Osteocyte (in vitro differentiated cells): Measurements from ENCODE around the gene POU1F1. TPM values are rescaled to one million over a fixed set of nuclear protein-coding genes. Genes with fewer than 3 reads are reported as not detected.

Experiments used
- DNase-seq: peaks from one replicate; pipeline ENCODE4 v3.0.0; 2021; ENCODE audit warnings: mixed read lengths; ENCODE audit not compliant: unreplicated experiment; ENCODE audit errors: extremely low spot score
- H3K27ac Mint-ChIP-seq: one replicate; pipeline ENCODE4 v1.8.0; 2021; ENCODE audit warnings: mild to moderate bottlenecking, mixed read lengths; ENCODE audit not compliant: unreplicated experiment
- H3K27me3 Mint-ChIP-seq: one replicate; pipeline ENCODE4 v1.8.0; 2021; ENCODE audit warnings: mixed read lengths; ENCODE audit not compliant: unreplicated experiment
- H3K36me3 Mint-ChIP-seq: one replicate; pipeline ENCODE4 v1.8.0; 2021; ENCODE audit warnings: mixed read lengths; ENCODE audit not compliant: unreplicated experiment
- H3K4me1 Mint-ChIP-seq: one replicate; pipeline ENCODE4 v1.8.0; 2021; ENCODE audit warnings: mixed read lengths; ENCODE audit not compliant: unreplicated experiment
- H3K4me3 Mint-ChIP-seq: one replicate; pipeline ENCODE4 v1.8.0; 2021; ENCODE audit warnings: mild to moderate bottlenecking, moderate library complexity, mixed read lengths; ENCODE audit not compliant: unreplicated experiment
- H3K9me3 Mint-ChIP-seq: one replicate; pipeline ENCODE4 v1.8.0; 2021; ENCODE audit warnings: mixed read lengths; ENCODE audit not compliant: unreplicated experiment
- total RNA-seq: library from RNA; stranded (reverse); gene quantifications from 2 replicates; pipeline ENCODE4 v1.2.1, GENCODE V29; 2021
- TF ChIP-seq, protein P1 (sequence below): fragments of 200-600 bp; sonication (generic); IDR thresholded peaks from 2 replicates; pipeline ENCODE4 v1.5.0; 2021; ENCODE audit warnings: antibody characterized with exemption, mild to moderate bottlenecking, moderate library complexity

POU1F1 gene
- total RNA-seq, 1 donor from 2014 or later = not detected

GRCh38 chr3:87269723-87270122 is 6.7 kb downstream of the POU1F1 start:
- no peak overlapping the region for H3K4me3 Mint-ChIP-seq
- peaks cover 8% of the 10 kb centered on the region for H3K4me1 Mint-ChIP-seq
- no peak overlapping the region for H3K27ac Mint-ChIP-seq
- no peaks in the 10 kb centered on the region for H3K36me3 Mint-ChIP-seq
- H3K27me3 Mint-ChIP-seq = peaks cover 2% of the 10 kb centered on the region
- no peaks in the 10 kb centered on the region for H3K9me3 Mint-ChIP-seq
- TF ChIP-seq, protein P1, sequence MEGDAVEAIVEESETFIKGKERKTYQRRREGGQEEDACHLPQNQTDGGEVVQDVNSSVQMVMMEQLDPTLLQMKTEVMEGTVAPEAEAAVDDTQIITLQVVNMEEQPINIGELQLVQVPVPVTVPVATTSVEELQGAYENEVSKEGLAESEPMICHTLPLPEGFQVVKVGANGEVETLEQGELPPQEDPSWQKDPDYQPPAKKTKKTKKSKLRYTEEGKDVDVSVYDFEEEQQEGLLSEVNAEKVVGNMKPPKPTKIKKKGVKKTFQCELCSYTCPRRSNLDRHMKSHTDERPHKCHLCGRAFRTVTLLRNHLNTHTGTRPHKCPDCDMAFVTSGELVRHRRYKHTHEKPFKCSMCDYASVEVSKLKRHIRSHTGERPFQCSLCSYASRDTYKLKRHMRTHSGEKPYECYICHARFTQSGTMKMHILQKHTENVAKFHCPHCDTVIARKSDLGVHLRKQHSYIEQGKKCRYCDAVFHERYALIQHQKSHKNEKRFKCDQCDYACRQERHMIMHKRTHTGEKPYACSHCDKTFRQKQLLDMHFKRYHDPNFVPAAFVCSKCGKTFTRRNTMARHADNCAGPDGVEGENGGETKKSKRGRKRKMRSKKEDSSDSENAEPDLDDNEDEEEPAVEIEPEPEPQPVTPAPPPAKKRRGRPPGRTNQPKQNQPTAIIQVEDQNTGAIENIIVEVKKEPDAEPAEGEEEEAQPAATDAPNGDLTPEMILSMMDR = no peak
- DNase-seq = no peak

- no peaks in the 10 kb centered on the region for H3K9me3 Mint-ChIP-seq
- no peak for DNase-seq
- no peaks in the 10 kb centered on the region for H3K36me3 Mint-ChIP-seq
- peaks cover 8% of the 10 kb centered on the region for H3K4me1 Mint-ChIP-seq
- TF ChIP-seq, protein P1 = no peak
- H3K4me3 Mint-ChIP-seq = no peak overlapping the region
- H3K27ac Mint-ChIP-seq = no peak overlapping the region
- peaks cover 7% of the 10 kb centered on the region for H3K27me3 Mint-ChIP-seq
Observed at GRCh38 chr3:87268646-87269211, 7.7 kb downstream of the POU1F1 start.

DNA sequence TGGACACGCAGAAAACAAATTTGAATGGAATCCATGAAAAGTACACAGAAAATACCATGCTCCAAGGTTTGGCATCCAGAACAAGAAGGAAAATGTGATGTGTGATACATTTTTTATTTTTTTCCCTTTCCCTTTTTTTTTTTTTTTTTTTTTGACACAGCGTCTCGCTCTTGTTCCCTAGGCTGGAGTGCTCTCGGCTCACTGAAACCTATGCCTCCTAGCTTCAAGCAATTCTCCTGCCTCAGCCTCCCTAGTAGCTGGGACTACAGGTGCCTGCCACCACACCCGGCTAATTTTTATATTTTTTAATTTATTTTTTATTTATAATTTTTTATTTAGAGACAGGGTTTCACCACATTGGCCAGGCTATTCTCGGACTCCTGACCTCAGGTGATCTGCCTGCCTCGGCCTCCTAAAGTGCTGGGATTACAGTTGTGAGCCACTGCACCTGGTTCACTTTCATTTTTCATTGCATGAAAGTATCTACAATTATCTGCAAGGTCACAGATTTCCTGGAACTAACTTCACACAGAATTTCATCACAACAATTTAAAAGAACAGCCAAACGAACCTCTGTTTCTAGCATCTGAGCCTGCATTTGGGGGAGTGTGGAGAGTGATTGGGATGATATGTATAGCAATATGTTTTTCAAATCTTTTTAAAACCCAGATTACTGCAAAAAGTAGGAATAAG is 8.3 kb downstream of the POU1F1 start:
- Mint-ChIP-seq H3K4me1 (peaks cover 8% of the 10 kb centered on the region), H3K9me3 (no peaks in the 10 kb centered on the region), H3K4me3 (no peak overlapping the region), H3K27ac (no peak overlapping the region), H3K27me3 (peaks cover 7% of the 10 kb centered on the region), H3K36me3 (no peaks in the 10 kb centered on the region)
- no peak for DNase-seq
- TF ChIP-seq, protein P1 = no peak

DNA sequence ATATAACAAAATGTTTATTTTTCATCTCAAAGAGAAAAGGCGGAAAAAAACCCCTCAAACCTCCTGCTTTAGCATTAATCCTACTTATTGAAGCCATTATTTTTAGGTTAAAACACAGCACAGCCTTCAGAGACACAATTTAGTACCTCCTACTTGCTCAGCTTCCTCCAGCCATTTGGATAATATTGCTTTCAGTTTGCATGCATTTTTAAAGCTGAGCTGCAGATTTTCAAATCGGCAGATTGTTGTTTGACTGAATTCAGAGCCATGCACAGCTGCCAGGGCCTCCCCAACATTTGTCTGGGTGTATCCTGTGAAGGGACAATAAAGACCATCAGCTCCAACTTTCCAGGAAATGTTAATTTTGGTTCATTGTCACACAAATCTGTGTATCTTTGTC is 14.5 kb downstream of the POU1F1 start:
- Mint-ChIP-seq H3K9me3 (no peaks in the 10 kb centered on the region), H3K27ac (no peak overlapping the region), H3K27me3 (peaks cover 10% of the 10 kb centered on the region), H3K4me1 (no peaks in the 10 kb centered on the region), H3K4me3 (no peak overlapping the region), H3K36me3 (no peaks in the 10 kb centered on the region)
- TF ChIP-seq, protein P1 = no peak
- DNase-seq = no peak

DNA sequence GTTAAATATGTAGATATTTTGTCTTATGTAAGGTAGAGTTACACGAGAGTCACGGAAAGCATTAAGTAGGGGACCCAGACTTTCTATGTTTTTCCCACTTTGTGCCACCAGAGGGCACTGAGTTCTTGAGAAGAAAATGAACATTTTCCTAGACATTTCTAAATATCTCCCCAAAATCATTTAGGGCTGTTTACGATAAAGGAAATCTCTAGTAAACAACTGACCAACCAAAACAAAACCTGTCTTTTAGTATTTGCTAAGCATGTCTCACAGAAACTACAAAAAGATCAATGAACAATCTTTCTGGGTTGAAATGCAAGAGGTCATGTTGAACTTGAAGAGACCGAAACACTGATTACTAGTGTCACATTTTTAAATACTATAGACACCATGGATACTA is 16.1 kb downstream of the POU1F1 start:
- peaks cover 4% of the 10 kb centered on the region for H3K36me3 Mint-ChIP-seq
- DNase-seq = no peak
- TF ChIP-seq, protein P1 = peak; percentile 77

More for the DNA sequence above, 16.1 kb downstream of the POU1F1 start:
- no peaks in the 10 kb centered on the region for H3K9me3 Mint-ChIP-seq
- no peak overlapping the region for H3K27ac Mint-ChIP-seq
- H3K4me3 Mint-ChIP-seq = no peak overlapping the region
- H3K27me3 Mint-ChIP-seq = peaks cover 10% of the 10 kb centered on the region
- no peaks in the 10 kb centered on the region for H3K4me1 Mint-ChIP-seq
